NCI-H82 treated with DMSO at 0.1 percent for 48 hours (cell line): ENCODE data around the gene ADAMTS15.

ENCODE experiments used
- DNase-seq: peaks from one replicate; lab custom pipeline; 2025; ENCODE audit not compliant: unreplicated experiment; lab: John Stamatoyannopoulos, UW

ADAMTS15 gene

GRCh38 chr11:130510407-130511006, 62.1 kb downstream of the ADAMTS15 start:
- DNase-seq: no peak

- DNase-seq: no peak
These were observed 63.3 kb downstream of the ADAMTS15 start for GRCh38 chr11:130511765-130512164.

- no peak for DNase-seq
These were observed 64.2 kb downstream of the ADAMTS15 start for GRCh38 chr11:130512662-130513061.

- peak; percentile 89 for DNase-seq
These were observed 64.7 kb downstream of the ADAMTS15 start for GRCh38 chr11:130513132-130513531.

- DNase-seq: no peak
These were observed 65.9 kb downstream of the ADAMTS15 start for GRCh38 chr11:130514316-130514715.

- DNase-seq: no peak
These were observed 66.4 kb downstream of the ADAMTS15 start for GRCh38 chr11:130514851-130515250.

GRCh38 chr11:130515829-130516553, 67.5 kb downstream of the ADAMTS15 start:
- no peak for DNase-seq

GRCh38 chr11:130516554-130517505, 68.4 kb downstream of the ADAMTS15 start:
- DNase-seq: no peak

- DNase-seq: no peak
These were observed 69.8 kb downstream of the ADAMTS15 start for GRCh38 chr11:130518164-130518680.

- no peak for DNase-seq
These were observed 70.9 kb downstream of the ADAMTS15 start for GRCh38 chr11:130519128-130519932.

- DNase-seq: no peak
These were observed 71.8 kb downstream of the ADAMTS15 start for GRCh38 chr11:130520271-130520671.

- DNase-seq: no peak
These were observed 74.0 kb downstream of the ADAMTS15 start for GRCh38 chr11:130522284-130522961.

GRCh38 chr11:130523166-130523565, 74.7 kb downstream of the ADAMTS15 start:
- DNase-seq: no peak

- DNase-seq: no peak
These were observed 75.2 kb downstream of the ADAMTS15 start for GRCh38 chr11:130523609-130524008.

GRCh38 chr11:130524132-130524790, 75.8 kb downstream of the ADAMTS15 start:
- DNase-seq: no peak

- no peak for DNase-seq
These were observed 76.9 kb downstream of the ADAMTS15 start for GRCh38 chr11:130525307-130525706.
